ENCODE measurements around the gene HOXB2. TPM values are rescaled to one million over a fixed set of nuclear protein-coding genes. Genes with fewer than 3 reads are reported as not detected.

HOXB2 gene
- total and polyA plus RNA-seq, 9 of the 15 experiments (the other 6 are each of a cell fraction or from before 2014, with no cell fraction given): 2.1 to 97.7 (median 21.2) TPM

DNA sequence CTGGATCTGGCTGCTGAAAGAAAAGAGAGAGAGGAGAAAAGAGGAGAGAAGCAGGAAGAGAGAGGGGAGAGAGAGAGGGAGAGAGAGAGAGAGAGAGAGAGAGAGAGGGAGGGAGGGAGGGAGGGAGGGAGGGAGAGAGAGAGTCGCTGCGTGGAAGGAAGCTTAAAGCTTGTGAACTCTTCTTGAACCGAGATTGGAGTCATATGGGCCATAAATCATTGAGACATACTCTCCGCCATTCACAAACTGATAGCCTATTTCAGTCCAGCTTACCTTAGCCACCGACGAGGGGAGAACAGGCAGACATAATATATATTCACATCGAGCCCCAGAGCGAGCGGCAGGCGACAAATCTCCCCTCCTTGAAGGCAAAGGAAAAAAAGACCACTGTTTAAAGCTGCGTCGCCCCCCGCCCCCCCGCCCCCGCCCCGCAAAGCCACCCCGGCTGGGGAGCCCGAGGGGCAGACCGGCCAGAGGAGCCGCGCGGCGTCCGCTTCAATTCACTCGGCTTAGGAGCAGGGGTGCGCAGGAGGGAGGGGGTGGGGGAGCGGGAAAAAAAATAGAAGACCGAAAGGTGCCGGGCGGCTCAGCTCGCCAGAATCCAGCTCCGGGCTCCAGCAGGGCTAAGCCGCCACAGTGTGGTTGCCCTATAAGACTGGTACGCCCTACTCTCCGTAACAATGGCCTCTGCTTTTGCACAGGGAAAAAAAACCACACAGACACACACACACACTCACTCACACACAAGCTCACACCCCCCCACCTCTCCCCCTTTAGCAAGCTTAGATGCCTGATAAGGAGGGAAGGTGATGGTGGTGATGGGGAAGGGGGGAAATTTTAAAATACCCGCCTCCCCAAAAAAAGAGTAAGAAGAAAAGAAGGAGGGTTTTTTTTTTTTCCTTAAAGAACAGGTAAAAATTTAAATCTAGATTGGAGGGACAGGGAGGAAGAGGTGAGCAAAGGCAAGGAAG is 10.6 kb upstream of the HOXB2 start (continued):
- TF ChIP-seq MXI1 (IDR thresholded peaks at IDR 0.05; ENCODE audit: low read depth, low read length): 0 out of 2 replicates have a peak, but pooled peaks have one; percentile 19
- peak; percentile 29; the same call in 1 of the 2 replicates for TF ChIP-seq ZNF589 (CRISPR knock-in tag; IDR thresholded peaks at IDR 0.05; ENCODE audit: low read depth)
- no peak for TF ChIP-seq PHF20 (IDR thresholded peaks at IDR 0.05; ENCODE audit: partially characterized antibody)
- TF ChIP-seq EP300 (IDR thresholded peaks at IDR 0.05; ENCODE audit: low read length): peak; percentile 85
- no peak for TF ChIP-seq GTF2A2 (tag; IDR thresholded peaks at IDR 0.05)
- peak; percentile 50 for TF ChIP-seq CBFA2T2 (conservative IDR thresholded peaks at IDR 0.05)
- peak; percentile 76 for TF ChIP-seq SMARCA4 (IDR thresholded peaks at IDR 0.05)
- TF ChIP-seq THAP12 (CRISPR knock-in tag; IDR thresholded peaks at IDR 0.05): no peak
- TF ChIP-seq CC2D1A (IDR thresholded peaks at IDR 0.05): peak; percentile 55; the same call in 1 of the 2 replicates
- no peak for TF ChIP-seq ZC3H8 (IDR thresholded peaks at IDR 0.05)
- TF ChIP-seq USF1 (CRISPR knock-in tag; IDR thresholded peaks at IDR 0.05): no peak
- TF ChIP-seq SRSF9 (IDR thresholded peaks at IDR 0.05; ENCODE audit: borderline replicate concordance, low read depth, low read length): no peak
- TF ChIP-seq ETS2 (tag; IDR thresholded peaks at IDR 0.05; ENCODE audit: borderline replicate concordance, poor library complexity, severe bottlenecking): no peak
- TF ChIP-seq KLF16 (IDR thresholded peaks at IDR 0.05): no peak
- 0 out of 2 replicates have a peak, but pooled peaks have one; percentile 47 for TF ChIP-seq SMAD3 (CRISPR knock-in tag; conservative IDR thresholded peaks at IDR 0.05)
- TF ChIP-seq, protein P1, sequence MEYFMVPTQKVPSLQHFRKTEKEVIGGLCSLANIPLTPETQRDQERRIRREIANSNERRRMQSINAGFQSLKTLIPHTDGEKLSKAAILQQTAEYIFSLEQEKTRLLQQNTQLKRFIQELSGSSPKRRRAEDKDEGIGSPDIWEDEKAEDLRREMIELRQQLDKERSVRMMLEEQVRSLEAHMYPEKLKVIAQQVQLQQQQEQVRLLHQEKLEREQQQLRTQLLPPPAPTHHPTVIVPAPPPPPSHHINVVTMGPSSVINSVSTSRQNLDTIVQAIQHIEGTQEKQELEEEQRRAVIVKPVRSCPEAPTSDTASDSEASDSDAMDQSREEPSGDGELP (CRISPR knock-in tag; IDR thresholded peaks at IDR 0.05; ENCODE audit: borderline replicate concordance): peak; percentile 60; the same call in 1 of the 2 replicates
- TF ChIP-seq NEUROD1 (IDR thresholded peaks at IDR 0.05; ENCODE audit: borderline replicate concordance, low read depth, low read length, partially characterized antibody): peak; percentile 96
- no peak for TF ChIP-seq RFX5 (IDR thresholded peaks at IDR 0.05; ENCODE audit: low read depth, low read length)
- TF ChIP-seq ZNF766 (CRISPR knock-in tag; conservative IDR thresholded peaks at IDR 0.05): peak; percentile 83
- TF ChIP-seq BDP1 (IDR thresholded peaks at IDR 0.05; ENCODE audit: insufficient read depth, insufficient read length): no peak
- no peak for TF ChIP-seq L3MBTL2 (IDR thresholded peaks at IDR 0.05)
- no peak for TF ChIP-seq TCFL5 (CRISPR knock-in tag; conservative IDR thresholded peaks at IDR 0.05)
- 0 out of 2 replicates have a peak, but pooled peaks have one; percentile 30 for TF ChIP-seq ARID2 (IDR thresholded peaks at IDR 0.05)
- TF ChIP-seq PRMT5 (CRISPR knock-in tag; IDR thresholded peaks at IDR 0.05): no peak
- TF ChIP-seq BHLHE40 (IDR thresholded peaks at IDR 0.05; ENCODE audit: low read length): 0 out of 2 replicates have a peak, but pooled peaks have one; percentile 21
- no peak for TF ChIP-seq HNRNPL (IDR thresholded peaks at IDR 0.05; ENCODE audit: low read depth, low read length)
